HG02884 (cell line): Measurements from ENCODE around the gene SCLY.
"Not testable (repeated sequence)": the region's sequence is repeated elsewhere in the genome, so short reads cannot be mapped to it uniquely, and the experiment has no call there.

ENCODE experiments used
- ATAC-seq: cut with Tn5 transposase; IDR thresholded peaks from one replicate; pipeline ENCODE4 v1.9.1; 2021; ENCODE audit warnings: mild to moderate bottlenecking, moderate library complexity; ENCODE audit not compliant: unreplicated experiment

Gene SCLY

GRCh38 chr2:238106698-238107524 is 46.1 kb downstream of the SCLY start:
- ATAC-seq = no peak

- ATAC-seq = no peak
Observed at GRCh38 chr2:238107525-238108422, 47.0 kb downstream of the SCLY start.

GRCh38 chr2:238108423-238109183 is 47.8 kb downstream of the SCLY start:
- ATAC-seq = no peak

DNA sequence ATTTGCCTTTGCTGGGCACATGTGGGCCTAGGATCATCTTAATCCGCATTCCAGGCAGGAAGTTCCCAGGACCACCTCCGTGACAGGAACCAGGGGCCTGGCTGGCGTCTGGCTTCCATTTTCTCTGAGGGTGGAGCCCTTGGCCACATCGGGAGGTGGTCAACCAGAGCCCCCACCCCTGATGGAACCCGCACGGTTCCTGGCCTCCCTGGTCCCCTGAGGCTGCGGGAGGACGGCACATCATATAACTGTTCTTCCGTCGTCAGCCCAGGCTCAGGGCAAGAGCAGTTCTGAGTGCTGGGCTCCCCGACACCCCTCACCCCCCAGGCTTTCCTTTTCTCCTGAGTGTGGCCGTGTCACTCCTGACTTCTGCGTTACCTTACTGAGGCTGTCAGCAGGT is 52.8 kb downstream of the SCLY start:
- ATAC-seq = no peak

GRCh38 chr2:238114331-238114841 is 53.6 kb downstream of the SCLY start:
- ATAC-seq = no peak

- ATAC-seq = no peak
Observed at GRCh38 chr2:238114851-238115660, 54.3 kb downstream of the SCLY start.

DNA sequence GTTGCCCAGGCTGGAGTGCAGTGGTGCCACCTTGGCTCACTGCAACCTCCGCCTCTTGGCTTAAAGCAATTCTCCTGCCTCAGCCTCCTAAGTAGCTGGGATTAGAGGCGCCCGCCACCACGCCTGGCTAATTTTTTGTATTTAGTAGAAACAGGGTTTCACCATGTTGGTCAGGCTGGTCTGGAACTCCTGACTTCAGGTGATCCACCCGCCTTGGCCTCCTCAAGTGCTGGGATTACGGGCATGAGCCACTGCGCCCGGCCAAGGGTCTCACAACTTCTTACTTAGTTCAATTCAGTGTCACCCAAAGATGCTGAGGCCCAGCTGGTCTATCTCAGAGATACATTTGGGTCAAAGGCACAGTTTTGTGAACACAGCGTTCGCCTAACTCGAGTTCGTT is 54.9 kb downstream of the SCLY start:
- not testable (repeated sequence) for ATAC-seq

DNA sequence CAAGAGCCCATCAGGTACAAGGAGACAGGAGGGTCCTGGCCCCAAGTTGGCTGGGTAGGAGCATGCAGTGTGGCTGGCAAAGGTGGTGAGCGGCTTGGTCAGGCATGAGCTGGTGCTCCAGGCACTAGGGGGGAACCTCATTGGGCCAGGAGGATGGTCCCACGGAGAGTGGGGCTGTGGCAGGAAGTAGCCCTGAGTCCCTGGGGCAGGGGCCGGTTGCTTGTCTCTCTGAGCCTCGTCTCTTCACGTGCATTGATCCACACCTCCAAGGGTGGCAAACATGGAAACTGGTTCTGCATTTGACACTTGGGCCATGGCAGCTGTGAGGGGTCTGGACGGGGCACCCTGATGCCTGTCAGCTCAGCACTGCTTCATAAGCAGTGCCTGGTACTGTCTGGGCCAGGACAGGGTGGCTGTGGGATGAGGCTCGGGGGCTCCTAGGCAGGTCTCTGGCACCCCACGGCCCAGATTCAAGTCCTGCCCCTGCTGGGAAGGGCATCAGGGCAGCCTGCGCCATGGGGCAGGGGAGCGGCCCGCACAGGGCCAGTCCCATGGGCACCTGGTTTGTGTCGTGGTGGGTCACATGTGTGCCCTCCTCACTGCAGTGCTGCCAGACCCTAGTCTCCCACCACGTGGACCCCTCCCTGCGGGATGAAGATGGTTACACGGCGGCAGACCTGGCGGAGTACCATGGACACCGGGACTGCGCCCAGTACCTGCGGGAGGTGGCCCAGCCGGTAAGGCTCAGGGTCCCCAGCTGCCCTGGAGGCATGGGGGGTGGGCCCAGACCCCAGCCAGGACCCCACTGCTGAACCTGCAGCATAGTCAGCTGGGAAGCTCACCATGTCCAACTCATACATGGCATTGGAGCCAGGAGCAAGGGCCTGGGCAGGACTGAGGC is 55.7 kb downstream of the SCLY start:
- no peak for ATAC-seq

GRCh38 chr2:238117199-238118154 is 56.7 kb downstream of the SCLY start:
- ATAC-seq = no peak

DNA sequence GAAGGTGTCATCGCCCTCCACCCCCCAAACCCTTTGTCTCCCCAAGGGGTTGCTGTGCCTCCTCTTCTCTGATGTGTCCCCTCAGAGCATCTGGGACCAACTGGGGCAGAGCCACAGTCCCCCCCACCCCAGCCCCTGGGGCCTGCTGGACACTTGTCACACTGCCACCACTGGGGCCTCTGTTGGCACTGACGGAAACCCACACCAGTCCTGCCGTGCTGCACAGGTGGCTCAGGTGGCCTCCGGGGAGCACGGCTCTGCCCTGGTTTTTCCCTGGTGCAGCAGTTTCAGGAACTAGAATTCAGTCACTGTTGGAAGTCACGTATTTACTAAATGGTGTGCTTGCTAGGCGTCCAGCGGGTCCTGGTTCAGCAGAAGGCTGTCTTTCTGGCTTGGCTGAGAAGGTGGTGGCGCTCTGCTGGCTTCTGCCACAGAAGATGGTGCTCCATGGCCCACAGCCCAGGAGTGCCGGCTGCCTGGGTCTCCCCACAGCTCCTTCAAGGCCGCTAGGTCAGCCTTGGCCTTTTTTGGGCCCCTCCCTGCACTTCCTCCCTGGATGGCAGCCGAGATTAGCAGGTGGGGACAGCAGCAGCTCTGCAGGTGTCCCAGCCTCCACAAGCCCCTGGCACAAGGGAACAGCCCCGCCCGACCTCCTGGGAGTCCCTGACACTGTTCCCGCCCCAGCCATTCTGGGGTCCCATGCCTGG is 59.1 kb downstream of the SCLY start:
- no peak for ATAC-seq

GRCh38 chr2:238120463-238121298 is 59.9 kb downstream of the SCLY start:
- no peak for ATAC-seq

DNA sequence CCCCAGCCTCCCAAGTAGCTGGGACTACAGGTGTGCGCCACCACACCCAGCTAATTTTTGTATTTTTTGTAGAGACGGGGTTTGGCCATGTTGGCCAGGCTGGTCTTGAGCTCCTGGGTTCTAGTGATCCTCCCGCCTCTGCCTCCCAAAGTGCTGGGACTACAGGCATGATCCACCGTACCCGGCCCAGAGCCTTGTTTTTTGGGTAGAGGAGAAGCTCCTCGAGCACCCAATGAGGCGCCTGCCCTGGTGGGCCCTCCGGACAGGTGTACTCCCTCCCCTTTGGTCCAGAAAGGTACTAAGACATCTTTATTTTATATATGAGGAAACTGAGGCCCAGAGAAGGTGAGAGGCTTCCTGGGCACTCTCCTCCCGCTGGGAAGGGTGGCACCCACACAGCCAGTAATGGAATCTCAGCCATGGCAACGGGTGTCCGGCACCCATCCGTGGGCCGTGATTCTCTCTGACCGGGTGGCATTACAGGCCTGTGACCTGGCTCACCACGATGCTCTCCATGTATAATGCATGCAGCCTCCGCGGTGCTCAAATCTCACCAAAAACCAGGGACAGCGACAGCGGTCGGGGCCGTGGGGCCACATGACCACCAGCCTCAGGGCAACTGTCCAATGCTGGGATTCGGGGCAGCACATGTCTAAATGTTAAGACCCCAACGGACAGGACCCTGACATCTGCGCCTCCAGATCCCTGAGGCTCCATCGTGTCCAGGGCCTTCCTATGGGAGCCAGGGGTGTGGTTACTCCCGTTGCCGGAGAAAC is 60.9 kb downstream of the SCLY start:
- no peak for ATAC-seq

GRCh38 chr2:238122287-238123217 is 61.8 kb downstream of the SCLY start:
- no peak for ATAC-seq

- ATAC-seq = no peak
Observed at GRCh38 chr2:238123218-238123971, 62.6 kb downstream of the SCLY start.
